Spinal cord (tissue), 10 donors: Measurements from ENCODE around the gene SHISA9. TPM values are rescaled to one million over a fixed set of nuclear protein-coding genes. Genes with fewer than 3 reads are reported as not detected.

Experiments
- DNase-seq, 6 donors: peaks; one replicate each; pipeline versions ENCODE4 v3.0.0 to v3.0.0-alpha.2; 2013 to 2015; ENCODE audit warnings: low spot score in 6 of 6, low read depth in 4 of 6
- H3K27ac ChIP-seq: one replicate; pipeline ENCODE4 v1.5.1; 2013; ENCODE audit warnings: low read depth, low read length, control low read depth
- H3K27me3 ChIP-seq: one replicate; pipeline ENCODE4 v1.6.1; 2013; ENCODE audit warnings: low read length; ENCODE audit not compliant: control insufficient read depth, insufficient read depth
- H3K36me3 ChIP-seq: one replicate; pipeline ENCODE4 v1.6.1; 2013; ENCODE audit warnings: low read length; ENCODE audit not compliant: control insufficient read depth, insufficient read depth
- H3K4me1 ChIP-seq: one replicate; pipeline ENCODE4 v1.6.1; 2013; ENCODE audit warnings: low read length; ENCODE audit not compliant: control insufficient read depth, insufficient read depth
- H3K4me3 ChIP-seq: one replicate; pipeline ENCODE4 v1.5.1; 2013; ENCODE audit warnings: low read depth, low read length, control low read depth
- H3K9me3 ChIP-seq: one replicate; pipeline ENCODE4 v1.6.1; 2013; ENCODE audit warnings: low read length; ENCODE audit not compliant: control insufficient read depth, insufficient read depth
- WGBS: methylation state at CpG from one replicate; pipeline ENCODE4 v1.1.5; 2013; ENCODE audit warnings: missing lambda C conversion rate; ENCODE audit not compliant: insufficient coverage; 5-methylcytosine and 5-hydroxymethylcytosine counted together
- polyA plus RNA-seq, 2 donors: library from polyadenylated mRNA; unstranded; fragments of 120-200 nt; gene quantifications; one replicate each; pipeline ENCODE4 v1.2.1, GENCODE V29; 2013; ENCODE audit not compliant: insufficient read length in 2 of 2
- total RNA-seq, 2 donors: library from RNA; depleted of rRNA in 1 of 2; stranded (reverse); fragments of 120-200 nt in 1 of 2; fragments of >200 nt in 1 of 2; gene quantifications; one replicate each; pipeline versions ENCODE4 v1.2.3 to v1.2.4, GENCODE V29; 2013 to 2014
- donor health status: healthy.

The SHISA9 gene
- total and polyA plus RNA-seq, 4 donors = 6.2 to 23.3 (median 14.7) TPM

DNA sequence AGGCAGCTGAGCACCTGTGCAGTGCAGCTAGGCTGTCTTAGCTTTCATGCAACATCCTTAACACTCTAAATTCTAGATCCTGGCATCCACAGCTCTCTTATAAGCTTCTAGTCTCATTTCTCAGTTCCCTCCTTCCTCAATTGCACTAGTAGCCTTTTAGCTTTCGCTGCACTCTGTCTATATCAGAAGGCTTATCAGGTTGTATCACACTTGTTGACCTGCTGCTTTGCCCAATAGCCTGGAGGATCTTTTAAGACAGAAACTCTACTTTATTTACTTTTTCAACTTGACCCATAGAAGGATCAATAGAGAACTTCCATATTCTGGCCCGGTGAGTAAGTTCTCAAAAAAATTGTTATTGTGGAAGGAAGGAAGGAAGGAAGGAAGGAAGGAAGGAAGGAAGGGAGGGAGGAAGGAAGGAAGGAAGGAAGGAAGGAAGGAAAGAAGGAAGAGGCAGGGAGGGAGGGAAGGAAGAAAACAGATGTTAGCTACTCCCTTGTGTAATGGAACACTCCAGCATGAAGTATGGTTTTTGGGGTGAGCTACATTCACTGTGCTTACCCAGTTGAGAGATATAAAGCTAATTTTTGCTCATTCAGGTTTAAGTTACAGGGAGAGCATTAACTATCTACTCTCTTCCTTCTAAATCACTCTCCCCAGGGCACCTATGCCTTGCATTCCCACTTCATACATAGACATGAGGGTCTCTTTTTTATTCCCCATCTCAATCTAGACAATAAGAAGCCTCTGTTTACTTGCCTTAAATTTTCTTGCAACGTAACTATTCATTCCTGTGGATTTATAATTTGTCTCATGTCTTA is 361.1 kb downstream of the SHISA9 start:
- Histone ChIP-seq H3K27ac (no peak overlapping the region), H3K27me3 (no peaks in the 10 kb centered on the region), H3K4me1 (no peaks in the 10 kb centered on the region), H3K36me3 (no peaks in the 10 kb centered on the region), H3K9me3 (no peaks in the 10 kb centered on the region), H3K4me3 (no peak overlapping the region)
- WGBS = 79% methylated on average over 2 of the region's 3 CpGs
- DNase-seq = no peak

DNA sequence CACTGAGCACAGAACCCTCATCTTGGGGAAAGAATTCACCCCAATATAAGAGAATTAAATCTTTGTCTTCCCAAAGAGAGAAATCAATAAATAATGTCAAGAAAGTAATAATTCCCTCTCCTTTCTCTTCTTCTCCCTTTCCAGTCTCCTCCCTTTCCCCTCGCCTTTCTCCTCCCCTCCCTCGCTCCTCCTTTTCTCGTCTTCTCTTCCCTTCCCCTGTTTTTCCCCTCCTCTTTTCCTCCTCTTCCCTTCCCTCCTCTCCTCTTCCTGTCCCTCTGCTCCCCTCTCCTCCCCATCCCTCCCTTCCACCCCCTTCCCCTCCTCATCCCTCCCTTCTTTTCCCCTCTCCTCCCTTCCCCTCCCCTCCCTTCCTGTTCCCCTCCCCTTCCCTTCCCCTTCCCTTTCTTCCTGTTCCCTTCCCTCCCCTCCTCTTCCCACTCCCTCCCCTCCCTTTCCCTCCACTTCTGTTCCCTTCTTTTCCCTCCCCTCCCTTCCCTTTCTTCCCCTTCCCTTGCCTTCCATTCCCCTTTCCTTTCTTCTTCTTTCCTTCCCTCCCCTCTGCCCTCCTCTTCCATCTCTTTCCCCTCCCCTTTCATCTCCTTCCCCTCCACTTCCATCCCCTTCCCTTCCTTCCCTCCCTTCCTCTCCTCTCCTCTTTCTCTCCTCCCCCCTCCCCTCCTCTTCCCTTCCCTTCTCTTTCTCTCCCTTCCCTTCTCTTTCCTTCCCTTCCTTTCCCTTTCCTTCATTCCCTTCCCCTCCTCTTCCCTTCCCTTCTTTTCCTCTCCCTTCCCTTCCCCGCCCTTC is 363.6 kb downstream of the SHISA9 start:
- H3K4me1 ChIP-seq = no peaks in the 10 kb centered on the region
- no peak overlapping the region for H3K4me3 ChIP-seq
- WGBS = 95% methylated on average over 4 of the region's 4 CpGs

DNA sequence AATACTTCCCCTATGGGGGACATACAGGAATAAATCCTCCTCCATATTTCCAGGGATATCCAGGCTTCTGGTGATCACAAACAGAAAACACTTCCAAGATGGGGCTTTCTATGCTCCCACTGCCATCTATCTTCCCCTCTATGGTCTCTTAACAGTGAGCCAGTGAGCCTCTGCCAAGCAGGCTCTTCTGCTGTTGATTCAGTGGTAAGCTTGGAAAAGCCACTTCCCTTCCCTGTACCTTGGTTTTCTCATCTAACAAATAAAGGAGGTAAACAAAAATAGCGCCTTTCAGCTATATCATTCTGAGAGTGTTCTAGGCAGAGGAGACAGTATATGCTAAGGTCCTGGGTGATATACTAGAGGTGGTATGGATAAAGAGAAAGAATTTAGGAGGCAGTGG is 368.0 kb downstream of the SHISA9 start:
- H3K36me3 ChIP-seq = no peaks in the 10 kb centered on the region
- no peaks in the 10 kb centered on the region for H3K27me3 ChIP-seq

More for the DNA sequence above, 363.6 kb downstream of the SHISA9 start:
- Histone ChIP-seq H3K36me3 (no peaks in the 10 kb centered on the region), H3K27ac (no peak overlapping the region), H3K27me3 (no peaks in the 10 kb centered on the region), H3K9me3 (no peaks in the 10 kb centered on the region)
- DNase-seq = no peak

DNA sequence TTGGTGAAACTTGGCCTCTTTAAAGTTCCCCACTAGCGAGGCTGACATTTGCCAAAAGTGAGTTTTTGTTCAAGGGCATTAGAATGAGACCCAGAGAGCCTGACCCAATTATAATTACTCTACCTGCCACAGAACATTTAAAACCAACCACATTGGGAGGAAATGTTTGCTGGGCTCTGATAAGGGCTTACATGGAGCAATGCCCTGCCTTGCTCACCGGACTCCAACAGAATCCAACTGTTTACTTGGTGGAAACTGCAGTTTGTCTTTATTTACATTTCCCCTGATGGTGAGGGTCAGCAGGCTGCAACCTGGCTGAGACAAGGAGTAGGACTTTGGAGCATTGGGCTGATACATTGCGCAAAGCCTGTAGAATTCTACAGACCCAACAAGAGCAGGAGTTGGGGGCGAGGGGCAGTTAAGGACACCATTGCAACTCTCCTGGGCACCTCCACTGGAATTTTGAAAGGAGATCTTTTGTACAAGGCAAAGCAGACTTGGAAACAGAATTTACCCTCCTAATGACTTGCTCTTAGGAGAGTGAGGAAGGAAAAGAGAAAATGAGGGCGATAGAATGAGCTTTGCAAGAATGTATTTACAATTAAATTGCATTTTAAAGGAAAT is 368.6 kb downstream of the SHISA9 start:
- Histone ChIP-seq H3K36me3 (no peaks in the 10 kb centered on the region), H3K4me3 (no peak overlapping the region), H3K27me3 (no peaks in the 10 kb centered on the region), H3K4me1 (no peaks in the 10 kb centered on the region), H3K27ac (no peak overlapping the region), H3K9me3 (no peaks in the 10 kb centered on the region)
- no peak for DNase-seq
- 63% methylated on average over 2 of the region's 5 CpGs for WGBS

More for the DNA sequence above, 368.0 kb downstream of the SHISA9 start:
- H3K9me3 ChIP-seq = no peaks in the 10 kb centered on the region
- no peaks in the 10 kb centered on the region for H3K4me1 ChIP-seq
- no peak overlapping the region for H3K27ac ChIP-seq
- no CpG with 5 or more reads among the region's 1 CpG for WGBS
- no peak for DNase-seq
- no peak overlapping the region for H3K4me3 ChIP-seq

DNA sequence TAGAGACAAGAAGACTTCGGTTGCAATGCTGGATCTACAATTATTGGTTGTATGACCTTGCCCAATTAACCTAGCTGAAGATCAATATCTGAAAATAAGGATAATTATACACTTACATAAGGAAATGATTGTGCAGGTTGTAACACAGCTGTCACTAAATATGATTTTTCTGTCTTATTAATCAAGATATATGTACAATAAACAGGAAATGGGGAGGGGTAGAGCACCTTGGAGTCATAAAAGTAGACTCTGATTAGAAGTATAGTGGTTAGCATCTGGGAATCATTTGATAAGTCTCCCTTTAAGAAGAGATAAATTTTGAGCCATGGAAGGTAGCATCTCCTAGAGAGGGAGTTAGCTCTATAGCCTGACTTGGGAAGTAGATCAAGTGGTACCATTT is 369.2 kb downstream of the SHISA9 start:
- DNase-seq = no peak
- Histone ChIP-seq H3K4me1 (no peaks in the 10 kb centered on the region), H3K36me3 (no peaks in the 10 kb centered on the region), H3K4me3 (no peak overlapping the region), H3K27ac (no peak overlapping the region), H3K27me3 (no peaks in the 10 kb centered on the region), H3K9me3 (no peaks in the 10 kb centered on the region)
- WGBS = no CpG with 5 or more reads among the region's 1 CpG

DNA sequence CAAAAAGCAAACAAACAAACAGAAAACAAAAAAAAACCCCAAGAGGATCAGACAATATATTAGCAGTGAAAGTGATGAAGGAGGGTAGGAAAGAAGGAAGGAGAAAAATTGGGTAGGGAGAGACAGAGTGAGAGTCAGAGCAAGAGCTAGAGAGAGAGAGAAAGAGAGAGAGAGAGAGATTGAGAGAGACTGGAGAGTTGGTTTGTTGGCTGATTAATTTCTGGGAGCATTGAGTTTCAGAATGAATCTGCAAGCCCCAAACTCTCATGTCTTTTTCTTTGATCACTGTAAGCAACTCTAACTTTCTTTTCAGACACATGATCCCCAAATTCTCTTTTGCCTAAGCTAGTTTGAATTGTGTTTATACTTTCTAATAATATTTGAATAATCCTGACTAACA is 388.1 kb downstream of the SHISA9 start:
- Histone ChIP-seq H3K9me3 (no peaks in the 10 kb centered on the region), H3K4me1 (no peaks in the 10 kb centered on the region), H3K27me3 (no peaks in the 10 kb centered on the region), H3K36me3 (no peaks in the 10 kb centered on the region), H3K27ac (no peak overlapping the region), H3K4me3 (no peak overlapping the region)
- DNase-seq = no peak

Other genes with a start within 250 kb of the SHISA9 start
- gene CPPED1, start 97.7 kb upstream of the SHISA9 start, total RNA-seq = 10 to 100 TPM in 1 of 2 donors, 1 to 10 TPM in 1; 8.8 to 13.3 TPM
- gene CPPED1, start 97.7 kb upstream of the SHISA9 start, polyA plus RNA-seq = 1 to 10 TPM; 9.4 to 9.7 TPM